VCaP (cell line): ENCODE measurements around the gene PPARD.

Source experiments
- H3K27ac ChIP-seq: fragments of 450-650 bp; 2 replicates; pipeline ENCODE4 v1.5.1; 2017
- TF ChIP-seq, protein P1 (sequence below): fragments of 450-650 bp; conservative IDR thresholded peaks from 2 replicates; pipeline ENCODE4 v1.5.1; 2017; ENCODE audit warnings: mild to moderate bottlenecking, moderate library complexity

The PPARD gene

GRCh38 chr6:35354361-35355135, 12.2 kb downstream of the PPARD start:
- H3K27ac ChIP-seq: no peak overlapping the region
- TF ChIP-seq, protein P1, sequence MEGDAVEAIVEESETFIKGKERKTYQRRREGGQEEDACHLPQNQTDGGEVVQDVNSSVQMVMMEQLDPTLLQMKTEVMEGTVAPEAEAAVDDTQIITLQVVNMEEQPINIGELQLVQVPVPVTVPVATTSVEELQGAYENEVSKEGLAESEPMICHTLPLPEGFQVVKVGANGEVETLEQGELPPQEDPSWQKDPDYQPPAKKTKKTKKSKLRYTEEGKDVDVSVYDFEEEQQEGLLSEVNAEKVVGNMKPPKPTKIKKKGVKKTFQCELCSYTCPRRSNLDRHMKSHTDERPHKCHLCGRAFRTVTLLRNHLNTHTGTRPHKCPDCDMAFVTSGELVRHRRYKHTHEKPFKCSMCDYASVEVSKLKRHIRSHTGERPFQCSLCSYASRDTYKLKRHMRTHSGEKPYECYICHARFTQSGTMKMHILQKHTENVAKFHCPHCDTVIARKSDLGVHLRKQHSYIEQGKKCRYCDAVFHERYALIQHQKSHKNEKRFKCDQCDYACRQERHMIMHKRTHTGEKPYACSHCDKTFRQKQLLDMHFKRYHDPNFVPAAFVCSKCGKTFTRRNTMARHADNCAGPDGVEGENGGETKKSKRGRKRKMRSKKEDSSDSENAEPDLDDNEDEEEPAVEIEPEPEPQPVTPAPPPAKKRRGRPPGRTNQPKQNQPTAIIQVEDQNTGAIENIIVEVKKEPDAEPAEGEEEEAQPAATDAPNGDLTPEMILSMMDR: no peak

DNA sequence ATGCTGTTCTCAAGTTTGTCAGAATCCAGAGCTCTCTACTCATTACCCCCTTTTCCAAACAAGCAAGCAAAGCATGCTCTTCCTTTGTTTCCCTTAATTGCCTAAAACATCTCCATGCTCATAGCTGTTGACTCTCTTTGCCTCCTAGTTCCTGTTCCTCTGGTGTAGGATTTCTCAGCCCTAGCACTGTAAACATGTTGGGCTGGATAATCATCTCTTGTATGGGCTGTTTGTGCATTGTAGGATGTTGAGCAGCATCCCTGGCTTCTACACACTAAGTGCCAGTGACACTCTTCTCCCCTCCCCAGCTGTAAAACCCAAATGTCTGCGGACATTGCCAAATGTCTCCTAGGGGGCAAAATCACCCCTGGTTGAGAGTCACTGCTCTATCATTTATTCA, 14.0 kb downstream of the PPARD start:
- no peak overlapping the region for H3K27ac ChIP-seq
- TF ChIP-seq, protein P1: no peak

- TF ChIP-seq, protein P1: no peak
- H3K27ac ChIP-seq: no peak overlapping the region
Observed at GRCh38 chr6:35357677-35358076, 15.3 kb downstream of the PPARD start.

DNA sequence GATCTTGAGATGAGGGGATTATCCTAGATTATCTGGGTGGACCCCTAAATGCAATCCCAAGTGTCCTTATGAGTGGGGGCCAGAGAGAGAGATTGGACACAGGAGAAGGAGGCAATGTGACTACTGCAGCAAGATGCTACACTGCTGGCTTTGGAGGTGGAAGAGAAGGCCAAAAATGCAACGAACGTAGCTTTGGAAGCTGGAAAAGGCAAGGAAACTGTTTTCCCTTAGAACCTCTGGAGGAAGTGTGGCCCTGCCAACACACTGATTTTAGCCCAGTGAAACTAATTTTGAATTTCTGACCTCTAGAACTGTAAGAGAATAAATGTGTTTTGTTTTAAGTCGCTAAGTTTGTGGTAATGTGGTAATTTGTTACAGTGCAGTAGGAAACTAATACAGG, 15.7 kb downstream of the PPARD start:
- TF ChIP-seq, protein P1: no peak
- no peak overlapping the region for H3K27ac ChIP-seq

DNA sequence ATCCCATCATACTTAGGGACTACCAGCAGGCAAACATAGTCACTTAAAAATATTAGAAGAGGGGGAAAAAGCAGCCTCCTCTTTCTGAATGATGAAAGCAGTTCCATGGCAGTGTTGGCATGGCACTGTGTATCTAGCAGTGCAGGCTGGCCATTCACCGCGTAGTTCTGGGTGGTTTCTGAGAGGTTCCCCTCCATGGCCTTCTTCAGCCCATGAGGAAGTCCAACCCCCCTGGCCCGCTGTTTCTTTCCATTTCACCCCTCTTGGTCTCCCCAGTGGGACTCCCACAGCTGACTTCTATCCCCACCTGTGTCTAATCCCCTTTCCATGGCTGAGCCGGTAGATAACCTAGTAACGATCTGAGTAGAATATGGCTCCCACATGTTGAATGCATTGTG, 17.0 kb downstream of the PPARD start:
- peak overlapping the region; percentile 31 for H3K27ac ChIP-seq
- TF ChIP-seq, protein P1: no peak

DNA sequence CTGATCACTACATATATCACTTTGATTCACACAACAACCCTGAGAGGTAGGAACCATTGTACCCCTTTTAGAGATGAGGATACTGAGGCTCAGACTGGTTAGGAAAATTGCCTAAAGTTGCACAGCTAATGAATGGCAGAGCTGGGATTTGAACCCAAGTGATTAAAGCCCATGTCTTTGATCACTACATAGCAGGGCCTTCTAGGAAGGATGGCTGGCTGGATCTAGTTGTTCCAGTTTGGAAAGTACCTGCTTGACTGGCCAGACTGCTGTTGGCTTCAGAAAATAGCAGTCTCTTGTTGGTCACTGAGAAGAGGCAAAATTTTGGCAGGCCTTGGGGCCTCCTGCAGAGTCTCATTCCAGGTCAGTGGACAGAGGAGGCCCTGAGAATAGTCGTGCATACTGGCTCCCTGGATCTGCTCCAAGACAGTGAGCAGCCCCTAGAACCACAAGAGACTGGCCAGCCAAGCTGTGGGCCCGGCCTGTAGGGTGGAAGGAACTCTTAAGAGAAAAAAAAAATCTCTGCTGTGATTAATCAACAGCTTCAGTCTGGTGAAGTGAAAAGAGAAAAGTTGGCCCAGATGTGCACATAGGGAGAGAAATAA, 17.5 kb downstream of the PPARD start:
- peak overlapping the region; percentile 31 for H3K27ac ChIP-seq
- TF ChIP-seq, protein P1: no peak

- TF ChIP-seq, protein P1: no peak
- peak overlapping the region; percentile 31 for H3K27ac ChIP-seq
Observed at GRCh38 chr6:35360349-35361138, 18.2 kb downstream of the PPARD start.
